OCI-LY3 (cell line): ENCODE results near the gene GIMD1.

Experiments used
- H2AFZ ChIP-seq: fragments of 200-600, 300-600 bp; shearing (Covaris generic); 2 replicates; pipeline ENCODE4 v1.6.0; 2014; ENCODE audit warnings: antibody characterized with exemption, low read depth, low read length
- H3K27ac ChIP-seq: fragments of 200-600, 300-600 bp; sonication (generic); 2 replicates; pipeline ENCODE4 v1.5.1; 2014; ENCODE audit warnings: mild to moderate bottlenecking, low read length, moderate library complexity, mixed read lengths
- H3K27me3 ChIP-seq: fragments of 200-600, 300-600 bp; sonication (generic); 2 replicates; pipeline ENCODE4 v1.6.1; 2014; ENCODE audit warnings: low read depth, low read length, mixed read lengths
- H3K36me3 ChIP-seq: fragments of 200-600, 300-600 bp; sonication (generic); replicated peaks from 2 replicates; pipeline ENCODE3; 2014; ENCODE audit warnings: low read depth, low read length, mixed read lengths
- H3K4me1 ChIP-seq: fragments of 300-600, 200-600 bp; sonication (generic); 2 replicates; pipeline ENCODE4 v1.6.1; 2014; ENCODE audit warnings: low read length, mixed read lengths
- H3K4me2 ChIP-seq: fragments of 200-600, 300-600 bp; sonication (generic); 2 replicates; pipeline ENCODE4 v1.6.1; 2014; ENCODE audit warnings: low read length, mixed read lengths
- H3K4me3 ChIP-seq: fragments of 300-600, 200-600 bp; sonication (generic); 2 replicates; pipeline ENCODE4 v1.5.1; 2014; ENCODE audit warnings: antibody characterized with exemption, mild to moderate bottlenecking, low read length, moderate library complexity
- H3K79me2 ChIP-seq: fragments of 300-600, 200-600 bp; shearing (Covaris generic); 2 replicates; pipeline ENCODE4 v1.6.1; 2014; ENCODE audit warnings: mild to moderate bottlenecking, low read length, mixed read lengths
- H3K9ac ChIP-seq: fragments of 300-600, 200-600 bp; shearing (Covaris generic); 2 replicates; pipeline ENCODE4 v1.6.0; 2014; ENCODE audit warnings: mild to moderate bottlenecking, low read length, moderate library complexity
- H3K9me3 ChIP-seq: fragments of 200-600, 300-600 bp; shearing (Covaris generic); 2 replicates; pipeline ENCODE4 v1.6.1; 2014; ENCODE audit warnings: low read length, mixed read lengths; ENCODE audit not compliant: insufficient read depth
- H4K20me1 ChIP-seq: fragments of 200-600, 300-600 bp; sonication (generic); 2 replicates; pipeline ENCODE4 v1.6.1; 2016; ENCODE audit warnings: low read length, mixed read lengths; ENCODE audit not compliant: insufficient read depth
- EZH2phosphoT487 ChIP-seq: fragments of 200-600 bp; shearing (Covaris generic); IDR thresholded peaks from 2 replicates; pipeline ENCODE4 v1.6.1; 2018; ENCODE audit warnings: antibody characterized with exemption, mixed run types, low read depth
- TF ChIP-seq, protein P1 (sequence below): fragments of 200-600, 300-600 bp; sonication (generic); IDR thresholded peaks from 2 replicates; pipeline ENCODE4 v1.5.1; 2014; ENCODE audit warnings: antibody characterized with exemption, low read length, low read depth

The GIMD1 gene

DNA sequence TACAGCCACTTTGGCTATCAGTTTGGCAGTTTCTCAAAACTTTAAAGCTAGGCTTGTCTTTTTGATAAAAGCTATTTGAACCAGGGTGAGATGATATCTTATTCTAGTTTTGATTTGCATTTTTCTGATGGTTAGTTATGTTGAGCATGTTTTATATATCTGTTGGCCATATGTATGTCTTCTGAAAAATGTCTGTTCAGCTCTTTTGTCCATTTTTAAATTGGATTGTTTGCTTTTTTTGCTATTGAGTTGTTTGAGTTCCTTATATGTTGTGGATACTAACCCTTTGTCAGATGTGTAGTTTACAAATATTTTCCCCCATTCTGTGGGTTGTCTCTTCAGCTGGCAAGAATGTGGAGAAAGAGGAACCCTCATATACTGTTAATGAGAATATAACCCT lies 11.6 kb upstream of the GIMD1 start:
- Histone ChIP-seq H4K20me1 (no peaks in the 10 kb centered on the region), H3K4me3 (no peak overlapping the region), H3K9me3 (no peaks in the 10 kb centered on the region), H3K4me2 (no peak overlapping the region), H3K79me2 (no peaks in the 10 kb centered on the region), H3K27ac (no peak overlapping the region), H3K27me3 (no peaks in the 10 kb centered on the region), H2AFZ (no peak overlapping the region), H3K9ac (no peak overlapping the region), H3K4me1 (no peaks in the 10 kb centered on the region), H3K36me3 (no peaks in the 10 kb centered on the region)
- TF ChIP-seq EZH2phosphoT487 = no peak
- TF ChIP-seq, protein P1, sequence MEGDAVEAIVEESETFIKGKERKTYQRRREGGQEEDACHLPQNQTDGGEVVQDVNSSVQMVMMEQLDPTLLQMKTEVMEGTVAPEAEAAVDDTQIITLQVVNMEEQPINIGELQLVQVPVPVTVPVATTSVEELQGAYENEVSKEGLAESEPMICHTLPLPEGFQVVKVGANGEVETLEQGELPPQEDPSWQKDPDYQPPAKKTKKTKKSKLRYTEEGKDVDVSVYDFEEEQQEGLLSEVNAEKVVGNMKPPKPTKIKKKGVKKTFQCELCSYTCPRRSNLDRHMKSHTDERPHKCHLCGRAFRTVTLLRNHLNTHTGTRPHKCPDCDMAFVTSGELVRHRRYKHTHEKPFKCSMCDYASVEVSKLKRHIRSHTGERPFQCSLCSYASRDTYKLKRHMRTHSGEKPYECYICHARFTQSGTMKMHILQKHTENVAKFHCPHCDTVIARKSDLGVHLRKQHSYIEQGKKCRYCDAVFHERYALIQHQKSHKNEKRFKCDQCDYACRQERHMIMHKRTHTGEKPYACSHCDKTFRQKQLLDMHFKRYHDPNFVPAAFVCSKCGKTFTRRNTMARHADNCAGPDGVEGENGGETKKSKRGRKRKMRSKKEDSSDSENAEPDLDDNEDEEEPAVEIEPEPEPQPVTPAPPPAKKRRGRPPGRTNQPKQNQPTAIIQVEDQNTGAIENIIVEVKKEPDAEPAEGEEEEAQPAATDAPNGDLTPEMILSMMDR = no peak

DNA sequence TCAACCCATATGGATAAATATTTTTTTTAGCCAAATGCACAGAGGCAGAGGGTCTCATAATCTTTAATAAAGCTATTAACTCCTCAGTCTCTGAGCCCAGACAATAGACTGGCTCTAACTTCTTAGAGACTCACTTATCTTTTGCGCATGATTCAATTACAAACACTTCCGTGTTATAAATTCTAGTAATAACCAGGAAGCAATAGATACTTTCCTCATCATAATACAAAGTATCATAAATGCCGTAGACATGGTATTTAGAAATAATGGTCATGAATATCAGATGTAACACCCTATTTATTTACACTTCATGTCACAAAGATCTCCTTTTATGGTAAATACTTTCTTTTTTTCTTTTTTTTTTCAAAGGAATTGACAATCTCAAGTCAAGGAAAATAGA lies 4.4 kb upstream of the GIMD1 start:
- Histone ChIP-seq H3K79me2 (no peaks in the 10 kb centered on the region), H2AFZ (no peak overlapping the region), H3K9ac (no peak overlapping the region), H3K27ac (no peak overlapping the region), H4K20me1 (no peaks in the 10 kb centered on the region), H3K27me3 (0 out of 2 replicates have a peak, but pooled peaks cover 3% of the 10 kb centered on the region), H3K36me3 (no peaks in the 10 kb centered on the region), H3K4me1 (peaks cover 6% of the 10 kb centered on the region; the same call in 1 of the 2 replicates), H3K9me3 (no peaks in the 10 kb centered on the region), H3K4me3 (no peak overlapping the region), H3K4me2 (no peak overlapping the region)
- no peak for TF ChIP-seq EZH2phosphoT487
- TF ChIP-seq, protein P1 = no peak

DNA sequence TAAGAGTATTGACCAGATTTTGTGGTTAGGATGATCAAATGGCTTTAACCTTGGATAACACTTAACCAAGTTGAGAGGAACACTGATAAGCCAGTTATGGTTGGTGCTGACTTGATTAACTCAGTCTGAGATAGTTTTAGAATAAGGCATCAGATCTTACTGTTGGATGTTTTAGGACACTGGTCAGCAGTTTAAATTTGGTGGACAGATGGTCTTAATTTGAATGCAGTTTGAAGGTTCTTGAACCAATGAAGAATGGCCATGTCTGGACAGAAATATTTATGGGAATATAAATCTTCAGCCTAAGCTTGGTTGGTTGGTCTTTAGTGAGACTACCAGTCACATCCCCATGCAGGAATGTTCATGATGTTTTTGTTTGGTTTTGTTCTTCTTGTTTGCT lies 2.6 kb upstream of the GIMD1 start:
- Histone ChIP-seq H3K36me3 (no peaks in the 10 kb centered on the region), H3K9ac (no peak overlapping the region), H3K27me3 (0 out of 2 replicates have a peak, but pooled peaks cover 3% of the 10 kb centered on the region), H2AFZ (no peak overlapping the region), H3K27ac (no peak overlapping the region), H3K9me3 (no peaks in the 10 kb centered on the region), H3K4me1 (peaks cover 6% of the 10 kb centered on the region; the same call in 1 of the 2 replicates), H3K79me2 (no peaks in the 10 kb centered on the region), H3K4me3 (no peak overlapping the region), H3K4me2 (no peak overlapping the region), H4K20me1 (no peaks in the 10 kb centered on the region)
- TF ChIP-seq, protein P1 = no peak
- TF ChIP-seq EZH2phosphoT487 = no peak

DNA sequence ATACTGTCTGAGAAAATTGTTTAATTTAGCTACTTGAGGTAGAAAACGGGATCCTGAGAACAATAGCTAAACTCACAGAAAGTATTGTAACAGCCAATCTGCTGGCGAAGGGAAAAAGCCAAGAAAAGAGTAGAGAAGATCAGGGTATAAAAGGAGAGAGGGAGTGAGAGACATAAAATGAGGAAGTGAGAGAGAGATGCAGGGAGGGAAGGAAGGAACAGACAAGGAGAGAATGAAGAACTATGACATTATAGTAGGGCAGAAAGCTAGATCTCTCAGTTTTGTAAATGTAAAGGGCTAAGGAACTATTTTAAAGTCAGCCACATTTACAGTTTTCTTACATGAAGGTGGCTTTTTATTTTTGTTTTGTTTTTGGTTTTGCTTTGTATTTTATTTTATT lies 1.6 kb upstream of the GIMD1 start:
- no peaks in the 10 kb centered on the region for H3K9me3 ChIP-seq
- H3K27ac ChIP-seq = no peak overlapping the region
- H3K4me2 ChIP-seq = no peak overlapping the region
- no peaks in the 10 kb centered on the region for H3K36me3 ChIP-seq
- H3K9ac ChIP-seq = no peak overlapping the region
- no peaks in the 10 kb centered on the region for H3K79me2 ChIP-seq
- no peaks in the 10 kb centered on the region for H4K20me1 ChIP-seq
- H2AFZ ChIP-seq = no peak overlapping the region
- H3K4me3 ChIP-seq = no peak overlapping the region
- TF ChIP-seq, protein P1 = no peak
- no peak for TF ChIP-seq EZH2phosphoT487
- H3K4me1 ChIP-seq = peaks cover 6% of the 10 kb centered on the region; the same call in 1 of the 2 replicates
- H3K27me3 ChIP-seq = 0 out of 2 replicates have a peak, but pooled peaks cover 3% of the 10 kb centered on the region
